NT2/D1 (cell line): ENCODE measurements around the gene CATSPERE.

Source experiments
- DNase-seq: peaks from one replicate; pipeline ENCODE4 v3.0.0-alpha.2; 2011; ENCODE audit warnings: low read depth, low spot score
- H3K27me3 ChIP-seq: 2 replicates; pipeline ENCODE4 v1.6.0; 2011; ENCODE audit warnings: mild to moderate bottlenecking; ENCODE audit not compliant: insufficient read length, insufficient read depth
- H3K36me3 ChIP-seq: 2 replicates; pipeline ENCODE4 v1.6.1; 2011; ENCODE audit warnings: mild to moderate bottlenecking, low read length, mixed read lengths; ENCODE audit not compliant: insufficient read depth, insufficient read length
- H3K4me1 ChIP-seq: 2 replicates; pipeline ENCODE4 v1.5.1; 2011; ENCODE audit not compliant: insufficient read depth, insufficient read length
- H3K4me3 ChIP-seq: 2 replicates; pipeline ENCODE4 v1.5.1; 2011; ENCODE audit warnings: low read depth; ENCODE audit not compliant: insufficient read length
- H3K9ac ChIP-seq: 2 replicates; pipeline ENCODE4 v1.6.0; 2011; ENCODE audit warnings: low read depth; ENCODE audit not compliant: insufficient read length
- H3K9me3 ChIP-seq: 2 replicates; pipeline ENCODE4 v1.5.1; 2011; ENCODE audit warnings: mild to moderate bottlenecking, low read length; ENCODE audit not compliant: insufficient read depth
- SUZ12 ChIP-seq: IDR thresholded peaks from 2 replicates; pipeline ENCODE4 v1.6.1; 2011; ENCODE audit not compliant: insufficient read length, insufficient read depth; ENCODE audit errors: extremely low read depth
- YY1 ChIP-seq: IDR thresholded peaks from 2 replicates; pipeline ENCODE4 v1.6.1; 2011; ENCODE audit not compliant: insufficient read length, insufficient read depth
- ZNF274 ChIP-seq: IDR thresholded peaks from 2 replicates; pipeline ENCODE4 v1.6.1; 2011; ENCODE audit warnings: mild to moderate bottlenecking, low read depth, low read length

CATSPERE gene

DNA sequence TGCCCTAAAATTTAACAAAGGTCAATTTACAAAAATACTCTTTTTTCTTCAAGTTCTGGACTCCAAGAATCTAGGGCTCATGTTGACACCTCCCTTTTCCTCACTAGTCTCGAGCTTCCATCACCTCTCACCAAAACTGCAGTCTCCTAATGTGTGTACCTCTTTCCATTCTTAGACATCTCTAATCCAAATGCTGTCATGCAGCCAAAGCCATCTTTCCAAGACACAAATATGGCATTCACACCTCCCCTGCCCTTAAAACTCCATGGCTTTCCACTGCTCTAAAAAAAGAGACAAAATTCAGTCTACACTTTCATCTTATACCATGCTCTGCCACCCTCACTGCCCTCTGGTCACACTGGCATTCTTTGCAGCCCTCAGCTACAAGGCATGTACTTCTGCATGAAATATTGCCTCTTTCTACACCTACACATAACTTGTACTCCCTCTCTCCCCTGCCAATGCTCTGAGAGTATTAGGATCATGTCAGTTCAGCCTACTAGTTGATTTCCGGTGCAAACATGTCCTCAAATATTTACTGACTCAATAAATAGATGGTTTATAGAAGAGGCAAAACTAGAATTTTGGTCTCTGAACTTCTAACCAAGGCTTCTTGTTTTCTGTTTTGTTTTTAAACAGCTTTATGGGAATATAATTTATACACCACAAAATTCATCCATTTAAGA is 36.3 kb upstream of the CATSPERE start:
- Histone ChIP-seq H3K4me1 (no peaks in the 10 kb centered on the region), H3K9ac (no peak overlapping the region), H3K9me3 (no peaks in the 10 kb centered on the region), H3K27me3 (no peaks in the 10 kb centered on the region), H3K4me3 (no peak overlapping the region), H3K36me3 (peaks cover 55% of the 10 kb centered on the region)
- TF ChIP-seq ZNF274 (no peak), SUZ12 (no peak), YY1 (no peak)
- DNase-seq = no peak

DNA sequence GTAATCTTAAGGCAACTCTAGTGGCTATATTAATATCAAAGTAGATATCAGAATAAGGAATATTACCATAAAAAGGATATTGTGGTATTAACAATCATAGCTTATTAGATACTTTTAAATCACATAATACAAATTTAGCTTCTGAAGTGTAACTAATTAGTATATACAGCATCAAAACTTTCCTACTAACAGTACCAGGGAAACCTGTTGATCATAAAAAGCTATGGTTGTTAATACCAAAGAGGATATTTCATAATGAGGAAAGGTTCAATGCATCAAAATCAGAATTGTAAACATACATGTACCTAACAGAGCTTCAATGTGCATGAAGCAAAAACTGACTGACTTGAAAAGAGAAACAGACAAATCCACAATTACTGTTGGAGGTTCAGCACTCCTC is 33.4 kb upstream of the CATSPERE start:
- DNase-seq = no peak
- Histone ChIP-seq H3K9ac (no peak overlapping the region), H3K9me3 (no peaks in the 10 kb centered on the region), H3K4me3 (no peak overlapping the region), H3K36me3 (peaks cover 54% of the 10 kb centered on the region), H3K27me3 (no peaks in the 10 kb centered on the region), H3K4me1 (no peaks in the 10 kb centered on the region)
- TF ChIP-seq YY1 (no peak), SUZ12 (no peak), ZNF274 (no peak)

DNA sequence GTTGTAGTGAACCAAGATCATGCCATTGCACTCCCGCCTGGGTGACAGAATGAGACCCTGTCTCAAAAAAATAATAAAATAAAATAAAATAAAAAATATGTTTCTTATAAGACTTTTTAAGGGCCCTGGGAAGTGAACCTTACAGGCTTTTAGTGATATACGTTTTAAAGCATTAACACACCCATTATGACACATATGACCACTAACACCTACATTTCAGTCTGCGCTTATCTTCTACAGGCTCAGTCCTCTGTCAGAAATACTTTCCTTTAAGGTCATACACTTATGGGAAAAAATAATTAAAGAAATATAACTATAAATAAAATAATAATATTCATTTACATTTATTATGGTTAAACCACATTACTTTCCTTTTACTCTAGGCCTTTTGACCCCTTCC is 31.3 kb upstream of the CATSPERE start:
- no peaks in the 10 kb centered on the region for H3K4me1 ChIP-seq
- H3K9me3 ChIP-seq = no peaks in the 10 kb centered on the region
- no peak for TF ChIP-seq SUZ12
- no peak for TF ChIP-seq ZNF274
- TF ChIP-seq YY1 = no peak
- no peaks in the 10 kb centered on the region for H3K27me3 ChIP-seq
- no peak overlapping the region for H3K4me3 ChIP-seq
- no peak overlapping the region for H3K9ac ChIP-seq
- DNase-seq = no peak
- peaks cover 57% of the 10 kb centered on the region for H3K36me3 ChIP-seq

DNA sequence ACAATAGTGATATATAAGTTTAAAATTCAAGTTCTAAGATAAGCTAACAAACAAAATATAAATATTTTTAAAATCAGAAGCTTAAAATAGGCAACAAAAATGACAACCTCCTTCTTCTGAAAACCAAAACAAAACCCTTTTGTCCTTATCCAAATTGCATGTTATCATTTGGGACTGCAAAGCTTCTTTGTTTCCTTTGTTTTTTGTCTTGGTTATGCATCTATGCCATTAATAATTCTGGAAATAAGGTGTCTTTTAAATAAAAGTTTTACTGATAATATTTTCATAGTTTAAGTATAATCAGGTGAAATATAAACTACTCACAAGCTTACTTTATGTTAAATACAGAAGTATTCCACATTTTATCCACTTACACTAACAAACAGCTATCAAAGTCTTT is 29.9 kb upstream of the CATSPERE start:
- TF ChIP-seq YY1 (no peak), ZNF274 (no peak), SUZ12 (no peak)
- Histone ChIP-seq H3K4me1 (no peaks in the 10 kb centered on the region), H3K4me3 (no peak overlapping the region), H3K9me3 (no peaks in the 10 kb centered on the region), H3K9ac (no peak overlapping the region), H3K27me3 (no peaks in the 10 kb centered on the region), H3K36me3 (peaks cover 66% of the 10 kb centered on the region)
- no peak for DNase-seq

DNA sequence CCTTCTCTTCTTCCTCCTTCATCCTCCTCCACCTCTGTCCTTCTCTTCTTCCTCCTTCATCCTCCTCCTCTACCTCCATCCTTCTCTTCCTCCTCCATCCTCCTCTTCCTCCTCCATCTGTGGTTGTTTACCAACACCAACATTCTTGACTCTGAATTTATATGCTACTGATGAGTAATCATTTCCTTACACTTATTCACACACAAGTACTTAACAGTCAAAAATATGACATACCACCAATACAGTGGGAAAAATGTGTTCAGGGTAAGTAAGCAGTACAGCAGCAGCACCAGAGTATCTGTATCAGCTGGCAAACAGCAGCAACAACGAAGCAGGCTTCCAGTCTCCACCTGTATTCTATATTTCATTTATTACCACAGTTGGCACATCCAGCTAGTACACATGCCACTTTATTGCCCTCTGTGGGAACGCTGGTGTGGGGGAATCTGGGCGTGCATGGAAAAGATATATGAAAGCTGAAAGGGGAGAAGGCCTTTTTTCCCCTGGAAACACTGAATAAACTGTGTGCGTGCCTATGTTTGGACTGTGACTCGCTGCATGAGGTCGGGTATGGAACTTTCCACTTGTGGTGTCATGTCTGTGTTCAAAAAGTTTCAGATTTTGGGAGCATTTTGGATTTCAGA is 25.4 kb upstream of the CATSPERE start:
- DNase-seq = no peak
- Histone ChIP-seq H3K27me3 (no peaks in the 10 kb centered on the region), H3K9me3 (no peaks in the 10 kb centered on the region), H3K36me3 (peaks cover 59% of the 10 kb centered on the region), H3K4me1 (peaks cover 2% of the 10 kb centered on the region), H3K4me3 (no peak overlapping the region), H3K9ac (no peak overlapping the region)
- TF ChIP-seq ZNF274 = no peak
- no peak for TF ChIP-seq YY1
- TF ChIP-seq SUZ12 = no peak

DNA sequence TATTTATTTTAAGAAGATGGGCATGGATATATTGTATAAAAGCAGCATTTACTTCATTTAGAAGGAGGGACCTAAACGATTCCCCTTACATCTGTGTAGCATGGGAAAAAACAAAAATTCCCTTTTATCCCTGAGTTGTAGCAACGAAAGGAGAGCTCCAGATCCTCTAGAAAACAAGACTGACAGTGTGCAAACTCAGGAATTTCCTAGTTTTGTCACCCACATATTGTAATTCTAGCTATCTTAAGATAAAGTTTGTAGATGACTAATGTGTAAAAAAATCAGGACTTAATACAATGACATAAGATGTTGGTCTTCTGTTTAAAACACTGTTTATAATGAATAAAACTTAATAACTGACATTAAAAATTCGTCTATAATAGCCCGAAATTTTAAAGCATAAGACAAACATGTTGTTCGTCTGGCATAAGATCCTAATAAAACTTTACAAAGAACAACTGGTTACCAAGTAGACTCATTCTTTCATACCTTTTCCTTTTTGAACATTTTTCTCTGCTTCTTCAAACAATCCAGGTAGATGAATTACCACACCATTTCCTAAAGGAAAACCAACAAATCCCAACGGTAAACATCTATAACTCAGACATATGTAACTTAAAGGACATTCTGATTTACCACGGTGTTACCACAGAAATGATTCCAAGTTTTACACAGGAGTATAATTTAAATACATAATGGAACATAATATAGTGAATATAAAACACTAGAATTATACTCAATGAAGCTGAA is 24.6 kb upstream of the CATSPERE start:
- H3K9me3 ChIP-seq = no peaks in the 10 kb centered on the region
- no peak for TF ChIP-seq SUZ12
- TF ChIP-seq ZNF274 = no peak
- TF ChIP-seq YY1 = no peak
- no peak overlapping the region for H3K9ac ChIP-seq
- H3K4me3 ChIP-seq = no peak overlapping the region
- H3K4me1 ChIP-seq = peaks cover 2% of the 10 kb centered on the region
- DNase-seq = no peak
- peaks cover 52% of the 10 kb centered on the region for H3K36me3 ChIP-seq
- no peaks in the 10 kb centered on the region for H3K27me3 ChIP-seq

DNA sequence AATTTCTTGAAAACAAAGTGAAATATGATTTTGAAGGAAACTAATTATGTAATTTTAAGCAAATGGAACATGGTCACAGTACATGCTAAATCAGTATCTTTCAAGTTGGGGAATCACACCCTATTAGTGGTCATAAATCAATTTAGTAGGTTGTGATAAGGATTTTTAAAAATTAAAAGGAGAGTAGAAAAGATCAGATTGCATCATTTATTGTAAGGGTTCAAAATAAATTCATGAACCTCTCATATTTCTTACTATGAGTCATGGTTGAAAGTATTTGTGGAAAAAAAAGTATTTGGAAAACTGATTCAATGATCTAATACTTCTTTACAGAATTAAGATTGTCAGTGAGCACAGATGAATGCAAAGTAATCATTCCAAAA is 24.0 kb upstream of the CATSPERE start:
- TF ChIP-seq YY1 = no peak
- TF ChIP-seq ZNF274 = no peak
- no peak for TF ChIP-seq SUZ12
- DNase-seq = no peak
- Histone ChIP-seq H3K9me3 (no peaks in the 10 kb centered on the region), H3K27me3 (no peaks in the 10 kb centered on the region), H3K36me3 (peaks cover 46% of the 10 kb centered on the region), H3K4me3 (no peak overlapping the region), H3K9ac (no peak overlapping the region), H3K4me1 (peaks cover 2% of the 10 kb centered on the region)
